GM12878 (cell line): ENCODE data around the gene ZNF408. TPM values are rescaled to one million over a fixed set of nuclear protein-coding genes. Genes with fewer than 3 reads are reported as not detected.

Source experiments
- ATAC-seq: fragments of 200-7000 bp; cut with Tn5 transposase; 3 replicates; pipeline ENCODE4 v1.9.1; 2020; ENCODE audit warnings: mild to moderate bottlenecking, moderate library complexity
- BruUV-seq: library from RNA; stranded (reverse); fragments of 400-500 nt; replicated peaks from 2 replicates; lab custom pipeline; 2021; lab: Mats Ljungman, UMichigan
- CTCF ChIA-PET: fragments of 300-600 bp; sonication (Branson Sonifier 250); formaldehyde crosslinking; extraction: SDS; loops from one replicate; lab custom pipeline; 2021; ENCODE audit warnings: inconsistent platforms; lab: Yijun Ruan, JAX
- POLR2A ChIA-PET: fragments of 350-600 bp; formaldehyde crosslinking; extraction: SDS; loops from one replicate; lab custom pipeline; 2021; ENCODE audit warnings: inconsistent platforms; lab: Charles Lee
- RAD21 ChIA-PET: fragments of 300-600 bp; sonication (Branson Sonifier 250); formaldehyde crosslinking; loops from one replicate; lab custom pipeline; 2023; ENCODE audit warnings: antibody characterized with exemption; ENCODE audit not compliant: unreplicated experiment; lab: Charles Lee
- SMC1A ChIA-PET: fragments of 300-600 bp; sonication (Branson Sonifier 250); formaldehyde crosslinking; loops from one replicate; lab custom pipeline; 2023; ENCODE audit not compliant: unreplicated experiment, uncharacterized antibody; lab: Charles Lee
- DNase-seq: peaks from one replicate; pipeline ENCODE4 v3.0.0-alpha.2; 2011; ENCODE audit warnings: low read depth, low spot score
- FAIRE-seq: peaks from 3 replicates; lab custom pipeline; 2011; peaks lifted over from hg19 to GRCh38; lab: Jason Lieb, UNC
- H2AFZ ChIP-seq: 2 replicates; pipeline ENCODE4 v1.6.0; 2011; ENCODE audit warnings: low read depth, low read length, control low read depth; ENCODE audit not compliant: control insufficient read depth
- H3K27ac ChIP-seq: 2 replicates; pipeline ENCODE4 v1.5.1; 2011; ENCODE audit warnings: control low read depth; ENCODE audit not compliant: control insufficient read depth, insufficient read depth
- H3K27me3 ChIP-seq, 2 experiments: replicated peaks in 1 of 2; 2 replicates each; pipeline versions ENCODE4 v1.6.0 to v1.6.1; 2011; ENCODE audit warnings: low read length in 1 of 2; ENCODE audit not compliant: control insufficient read depth in 2 of 2, insufficient read depth in 2 of 2
- H3K36me3 ChIP-seq, 2 experiments: 2 replicates each; pipeline ENCODE4 v1.5.1; 2011; ENCODE audit warnings: low read length in 1 of 2; ENCODE audit not compliant: control insufficient read depth in 2 of 2, insufficient read depth in 2 of 2
- H3K4me1 ChIP-seq: 2 replicates; pipeline ENCODE4 v1.6.1; 2011; ENCODE audit warnings: mild to moderate bottlenecking, low read length, moderate library complexity, mixed read lengths; ENCODE audit not compliant: control insufficient read depth, insufficient read depth
- H3K4me2 ChIP-seq: 2 replicates; pipeline ENCODE4 v1.6.0; 2011; ENCODE audit warnings: control low read depth; ENCODE audit not compliant: control insufficient read depth, insufficient read depth
- H3K4me3 ChIP-seq: fragments of 200-600 bp; sonication (generic); 2 replicates; pipeline ENCODE4 v1.5.1; 2016
- H3K79me2 ChIP-seq: 2 replicates; pipeline ENCODE4 v1.6.0; 2011; ENCODE audit warnings: low read length; ENCODE audit not compliant: control insufficient read depth, insufficient read depth
- H3K9ac ChIP-seq: 2 replicates; pipeline ENCODE4 v1.8.0; 2011; ENCODE audit warnings: low read length, control low read depth, mixed read lengths; ENCODE audit not compliant: control insufficient read depth, insufficient read depth
- H3K9me3 ChIP-seq: replicated peaks from 3 replicates; pipeline ENCODE4 v1.5.1; 2011; ENCODE audit warnings: mild to moderate bottlenecking, low read length; ENCODE audit not compliant: control insufficient read depth, insufficient read depth
- H4K20me1 ChIP-seq: 2 replicates; pipeline ENCODE4 v1.6.0; 2011; ENCODE audit not compliant: control insufficient read depth, insufficient read depth
- BHLHE40 ChIP-seq, 2 experiments: fragments of 450-650 bp in 1 of 2; IDR thresholded peaks; 2 replicates each; pipeline ENCODE4 v1.6.1; 2011 to 2017; ENCODE audit warnings: low read depth in 2 of 2, borderline replicate concordance in 1 of 2, improper control_type of control experiment in 1 of 2, low read length in 1 of 2, mild to moderate bottlenecking in 1 of 2
- ESRRA ChIP-seq: IDR thresholded peaks from 2 replicates; pipeline ENCODE4 v1.6.1; 2012; ENCODE audit warnings: mild to moderate bottlenecking, low read length, improper control_type of control experiment
- GATAD2B ChIP-seq: fragments of 450-650 bp; conservative IDR thresholded peaks from 2 replicates; pipeline ENCODE4 v1.6.1; 2017; ENCODE audit warnings: low read depth, mild to moderate bottlenecking, moderate library complexity
- JUND ChIP-seq: IDR thresholded peaks from 2 replicates; pipeline ENCODE4 v1.6.1; 2012; ENCODE audit warnings: low read depth, mild to moderate bottlenecking, low read length, improper control_type of control experiment, moderate library complexity
- KAT2A ChIP-seq: conservative IDR thresholded peaks from 2 replicates; pipeline ENCODE4 v1.6.1; 2011; ENCODE audit warnings: low read depth, low read length; ENCODE audit not compliant: control insufficient read depth
- MEF2B ChIP-seq: fragments of 450-650 bp; IDR thresholded peaks from 2 replicates; pipeline ENCODE4 v1.6.1; 2018; ENCODE audit warnings: mild to moderate bottlenecking, moderate library complexity; ENCODE audit not compliant: partially characterized antibody, poor library complexity, severe bottlenecking
- MYC ChIP-seq: IDR thresholded peaks from 2 replicates; pipeline ENCODE4 v1.6.1; 2011; ENCODE audit warnings: mild to moderate bottlenecking, low read length, moderate library complexity, inconsistent platforms; ENCODE audit not compliant: insufficient read depth, insufficient replicate concordance, insufficient read length, severe bottlenecking
- NFIC ChIP-seq: IDR thresholded peaks from 2 replicates; pipeline ENCODE4 v1.6.1; 2012; ENCODE audit warnings: low read depth, mild to moderate bottlenecking, inconsistent platforms, low read length, moderate library complexity
- NFXL1 ChIP-seq: fragments of 450-650 bp; IDR thresholded peaks from 2 replicates; pipeline ENCODE4 v1.6.1; 2017; ENCODE audit warnings: antibody characterized with exemption, mild to moderate bottlenecking, borderline replicate concordance
- NFYB ChIP-seq: IDR thresholded peaks from 2 replicates; pipeline ENCODE4 v1.6.1; 2011; ENCODE audit warnings: low read depth, mild to moderate bottlenecking, low read length, improper control_type of control experiment, moderate library complexity; ENCODE audit not compliant: insufficient read depth
- PML ChIP-seq: IDR thresholded peaks from 2 replicates; pipeline ENCODE4 v1.6.1; 2012; ENCODE audit warnings: low read length, inconsistent platforms
- POLR2AphosphoS2 ChIP-seq: IDR thresholded peaks from 2 replicates; pipeline ENCODE4 v1.6.1; 2011; ENCODE audit warnings: low read depth, mild to moderate bottlenecking, low read length, improper control_type of control experiment, moderate library complexity
- SP1 ChIP-seq: IDR thresholded peaks from one replicate; pipeline ENCODE4 v1.6.1; 2011; ENCODE audit warnings: low read depth, low read length
- SUPT20H ChIP-seq: IDR thresholded peaks from 2 replicates; pipeline ENCODE4 v1.6.1; 2011; ENCODE audit warnings: low read depth, mild to moderate bottlenecking, low read length, moderate library complexity, borderline replicate concordance; ENCODE audit not compliant: control insufficient read depth
- YY1 ChIP-seq: IDR thresholded peaks from 2 replicates; pipeline ENCODE4 v1.6.1; 2011; ENCODE audit warnings: low read depth, mild to moderate bottlenecking, low read length
- WGBS: methylation state at CpG from one replicate; pipeline ENCODE4 v1.1.6; 2016; ENCODE audit warnings: low lambda C conversion rate; ENCODE audit not compliant: insufficient replicate concordance, insufficient coverage; ENCODE audit errors: missing lambda C conversion rate; 5-methylcytosine and 5-hydroxymethylcytosine counted together
- in situ Hi-C: fragments of 300-500 bp; cut with MboI; formaldehyde crosslinking; loops from 9 replicates; pipeline ENCODE4 v1.14.3; 2018; ENCODE audit warnings: mixed read lengths
- intact Hi-C: fragments of 100-400 bp; cut with micrococcal nuclease; formaldehyde crosslinking; loops from one replicate; pipeline ENCODE4 v1.14.2; 2022; ENCODE audit not compliant: unreplicated experiment
- polyA plus RNA-seq, 11 experiments: library from polyadenylated mRNA; depleted of rRNA in 4 of 11; unstranded in 6 of 11; stranded (reverse) in 5 of 11; fragments of >200 nt; fragmentation: Nextera tagmentation in 4 of 11; fragmentation: Illumina TruSeq in 1 of 11; extraction: Ambion mirVana in 4 of 11; extraction: Trizol in 1 of 11; gene quantifications; 1 replicate in 1 of 11; 2 replicates in 10 of 11; pipeline versions ENCODE4 v1.2.1 to v1.2.3, GENCODE V29; 2011 to 2016; ENCODE audit warnings: inconsistent platforms in 2 of 11, missing spikeins in 2 of 11, low read depth in 1 of 11
- total RNA-seq, 4 experiments: library from RNA; depleted of rRNA in 3 of 4; stranded (reverse); fragments of >200 nt in 3 of 4; fragmentation: Illumina TruSeq in 1 of 4; extraction: Trizol in 1 of 4; gene quantifications; 2 replicates each; pipeline versions ENCODE4 v1.2.1 to v1.2.3, GENCODE V29; 2013 to 2021
- TF ChIP-seq, protein P1 (sequence below): IDR thresholded peaks from 2 replicates; pipeline ENCODE4 v1.6.1; 2011; ENCODE audit warnings: low read depth, mild to moderate bottlenecking, low read length, moderate library complexity, borderline replicate concordance; ENCODE audit errors: extremely low read depth
- TF ChIP-seq, protein P2 (sequence below), 3 experiments: IDR thresholded peaks in 2 of 3; conservative IDR thresholded peaks in 1 of 3; 2 replicates each; pipeline ENCODE4 v1.5.1; 2011; ENCODE audit warnings: low read depth in 3 of 3, low read length in 3 of 3, mild to moderate bottlenecking in 3 of 3, control low read depth in 2 of 3, moderate library complexity in 2 of 3, inconsistent platforms in 1 of 3, mixed read lengths in 1 of 3; ENCODE audit not compliant: control insufficient read depth in 2 of 3, insufficient read depth in 1 of 3; ENCODE audit errors: extremely low read depth in 1 of 3
- TF ChIP-seq, protein P3 (sequence below): fragments of 450-650 bp; IDR thresholded peaks from 2 replicates; pipeline ENCODE4 v1.6.1; 2017; ENCODE audit warnings: low read depth, mild to moderate bottlenecking, moderate library complexity
- TF ChIP-seq, protein P4 (sequence below): fragments of 150-350 bp; IDR thresholded peaks from 2 replicates; pipeline ENCODE4 v1.6.1; 2014; ENCODE audit warnings: mild to moderate bottlenecking, low read depth, low read length

Gene ZNF408
- total and polyA plus RNA-seq, 10 of the 15 experiments (the other 5 are each of a cell fraction or from before 2014, with no cell fraction given) = 0.19 to 11.3 (median 7.2) TPM

DNA sequence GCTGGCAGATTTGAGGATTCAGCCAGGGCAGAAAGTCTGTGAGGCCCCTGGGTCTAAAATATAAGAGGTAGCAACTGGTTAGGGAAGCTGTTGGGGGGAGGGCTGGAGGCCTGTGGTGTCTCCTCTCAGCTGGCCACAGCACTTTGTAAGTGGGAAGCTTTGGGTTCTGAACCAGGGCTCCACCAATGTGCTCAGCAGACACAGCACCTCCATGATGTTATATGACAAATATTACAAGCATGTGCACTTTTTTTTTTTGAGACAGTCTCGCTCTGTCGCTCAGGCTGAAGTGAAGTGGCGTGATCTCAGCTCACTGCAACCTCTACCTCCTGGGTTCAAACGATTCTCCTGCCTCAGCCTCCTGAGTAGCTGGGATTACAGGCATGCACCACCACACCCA is 8.4 kb upstream of the ZNF408 start:
- H4K20me1 ChIP-seq = no peaks in the 10 kb centered on the region
- intact Hi-C loops = no loop called here

More for the DNA sequence above, 8.4 kb upstream of the ZNF408 start:
- Histone ChIP-seq H3K4me3 (no peak overlapping the region), H3K36me3 (peaks cover 8 to 13% of the 10 kb centered on the region in 2 experiments; a peak in 3 of 4 replicates), H3K9me3 (no peaks in the 10 kb centered on the region), H3K9ac (no peak overlapping the region), H3K27ac (no peak overlapping the region), H3K4me1 (no peaks in the 10 kb centered on the region), H3K4me2 (no peak overlapping the region), H3K27me3 (no peaks in the 10 kb centered on the region), H3K79me2 (no peaks in the 10 kb centered on the region), H2AFZ (no peak overlapping the region)
- RAD21 ChIA-PET = no interaction called here
- ATAC-seq = no peak
- SMC1A ChIA-PET = no interaction called here
- no peak for FAIRE-seq
- POLR2A ChIA-PET = interaction anchor here (0.6 kb wide), 1 partner anchor 17 kb away, joined by 3 read pairs; no protein-coding TSS in a partner anchor
- BruUV-seq = no TSS peak
- 93% methylated on average over 4 of the region's 4 CpGs for WGBS
- no peak for TF ChIP-seq GATAD2B
- TF ChIP-seq NFXL1 = no peak
- TF ChIP-seq NFIC = no peak
- no peak for TF ChIP-seq PML
- TF ChIP-seq, protein P1, sequence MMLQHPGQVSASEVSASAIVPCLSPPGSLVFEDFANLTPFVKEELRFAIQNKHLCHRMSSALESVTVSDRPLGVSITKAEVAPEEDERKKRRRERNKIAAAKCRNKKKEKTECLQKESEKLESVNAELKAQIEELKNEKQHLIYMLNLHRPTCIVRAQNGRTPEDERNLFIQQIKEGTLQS = no peak
- TF ChIP-seq POLR2AphosphoS2 = no peak
- TF ChIP-seq MEF2B = no peak
- no peak for TF ChIP-seq SUPT20H
- no peak for TF ChIP-seq KAT2A
- TF ChIP-seq NFYB = no peak
- TF ChIP-seq, protein P2, sequence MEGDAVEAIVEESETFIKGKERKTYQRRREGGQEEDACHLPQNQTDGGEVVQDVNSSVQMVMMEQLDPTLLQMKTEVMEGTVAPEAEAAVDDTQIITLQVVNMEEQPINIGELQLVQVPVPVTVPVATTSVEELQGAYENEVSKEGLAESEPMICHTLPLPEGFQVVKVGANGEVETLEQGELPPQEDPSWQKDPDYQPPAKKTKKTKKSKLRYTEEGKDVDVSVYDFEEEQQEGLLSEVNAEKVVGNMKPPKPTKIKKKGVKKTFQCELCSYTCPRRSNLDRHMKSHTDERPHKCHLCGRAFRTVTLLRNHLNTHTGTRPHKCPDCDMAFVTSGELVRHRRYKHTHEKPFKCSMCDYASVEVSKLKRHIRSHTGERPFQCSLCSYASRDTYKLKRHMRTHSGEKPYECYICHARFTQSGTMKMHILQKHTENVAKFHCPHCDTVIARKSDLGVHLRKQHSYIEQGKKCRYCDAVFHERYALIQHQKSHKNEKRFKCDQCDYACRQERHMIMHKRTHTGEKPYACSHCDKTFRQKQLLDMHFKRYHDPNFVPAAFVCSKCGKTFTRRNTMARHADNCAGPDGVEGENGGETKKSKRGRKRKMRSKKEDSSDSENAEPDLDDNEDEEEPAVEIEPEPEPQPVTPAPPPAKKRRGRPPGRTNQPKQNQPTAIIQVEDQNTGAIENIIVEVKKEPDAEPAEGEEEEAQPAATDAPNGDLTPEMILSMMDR (IDR thresholded peaks at IDR 0.05 in 2 of 3, conservative IDR thresholded peaks at IDR 0.05 in 1 of 3; ENCODE audit: control insufficient read depth in 2 of 3, extremely low read depth in 1 of 3, insufficient read depth in 1 of 3, low read depth in 3 of 3, low read length in 3 of 3) = no peak
- TF ChIP-seq JUND = no peak
- TF ChIP-seq, protein P3, sequence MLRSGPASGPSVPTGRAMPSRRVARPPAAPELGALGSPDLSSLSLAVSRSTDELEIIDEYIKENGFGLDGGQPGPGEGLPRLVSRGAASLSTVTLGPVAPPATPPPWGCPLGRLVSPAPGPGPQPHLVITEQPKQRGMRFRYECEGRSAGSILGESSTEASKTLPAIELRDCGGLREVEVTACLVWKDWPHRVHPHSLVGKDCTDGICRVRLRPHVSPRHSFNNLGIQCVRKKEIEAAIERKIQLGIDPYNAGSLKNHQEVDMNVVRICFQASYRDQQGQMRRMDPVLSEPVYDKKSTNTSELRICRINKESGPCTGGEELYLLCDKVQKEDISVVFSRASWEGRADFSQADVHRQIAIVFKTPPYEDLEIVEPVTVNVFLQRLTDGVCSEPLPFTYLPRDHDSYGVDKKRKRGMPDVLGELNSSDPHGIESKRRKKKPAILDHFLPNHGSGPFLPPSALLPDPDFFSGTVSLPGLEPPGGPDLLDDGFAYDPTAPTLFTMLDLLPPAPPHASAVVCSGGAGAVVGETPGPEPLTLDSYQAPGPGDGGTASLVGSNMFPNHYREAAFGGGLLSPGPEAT = no peak
- no peak for TF ChIP-seq BHLHE40 (IDR thresholded peaks at IDR 0.05; ENCODE audit: borderline replicate concordance in 1 of 2, low read depth in 2 of 2, low read length in 1 of 2)
- TF ChIP-seq, protein P4, sequence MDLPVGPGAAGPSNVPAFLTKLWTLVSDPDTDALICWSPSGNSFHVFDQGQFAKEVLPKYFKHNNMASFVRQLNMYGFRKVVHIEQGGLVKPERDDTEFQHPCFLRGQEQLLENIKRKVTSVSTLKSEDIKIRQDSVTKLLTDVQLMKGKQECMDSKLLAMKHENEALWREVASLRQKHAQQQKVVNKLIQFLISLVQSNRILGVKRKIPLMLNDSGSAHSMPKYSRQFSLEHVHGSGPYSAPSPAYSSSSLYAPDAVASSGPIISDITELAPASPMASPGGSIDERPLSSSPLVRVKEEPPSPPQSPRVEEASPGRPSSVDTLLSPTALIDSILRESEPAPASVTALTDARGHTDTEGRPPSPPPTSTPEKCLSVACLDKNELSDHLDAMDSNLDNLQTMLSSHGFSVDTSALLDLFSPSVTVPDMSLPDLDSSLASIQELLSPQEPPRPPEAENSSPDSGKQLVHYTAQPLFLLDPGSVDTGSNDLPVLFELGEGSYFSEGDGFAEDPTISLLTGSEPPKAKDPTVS = no peak
- TF ChIP-seq MYC = no peak
- TF ChIP-seq SP1 = no peak
- no peak for TF ChIP-seq ESRRA
- TF ChIP-seq YY1 = no peak
- in situ Hi-C loops = no loop called here
- CTCF ChIA-PET = no interaction called here
- no peak for DNase-seq
